ENCODE results near the gene MGLL.

GRCh38 chr3:127652246-127652995 is 169.9 kb downstream of the MGLL start:
- TF ChIP-seq CTCF (IDR thresholded peaks at IDR 0.05; ENCODE audit: insufficient read depth, low read depth, low read length) (peak; percentile 72), EZH2 (IDR thresholded peaks at IDR 0.05; ENCODE audit: insufficient read depth, low read length) (no peak)
